ENCODE measurements around the gene LRRC8B.
A peak's percentile ranks its signal among the peaks of the same experiment; 100 is the strongest.
"Not testable (repeated sequence)": the region's sequence is repeated elsewhere in the genome, so short reads cannot be mapped to it uniquely, and the experiment has no call there.

Gene LRRC8B

GRCh38 chr1:89524369-89525168, at the start of gene LRRC8B:
Gene LRRC8B (plus strand): TSS chr1:89524829. CDS start chr1:89582651, 57,822 bp downstream.
- DNase-seq, result peak; percentile 67

GRCh38 chr1:89475269-89475668, 49.4 kb upstream of the LRRC8B start:
- no peak for DNase-seq

- DNase-seq, result no peak
These were observed 48.6 kb upstream of the LRRC8B start for GRCh38 chr1:89476072-89476471.

- DNase-seq, result peak; percentile 86
These were observed 41.4 kb upstream of the LRRC8B start for GRCh38 chr1:89483010-89483756.

GRCh38 chr1:89483757-89484077, 40.9 kb upstream of the LRRC8B start:
- no peak for DNase-seq

GRCh38 chr1:89484092-89485038, 40.3 kb upstream of the LRRC8B start:
- peak; percentile 17 for DNase-seq

- DNase-seq, result no peak
These were observed 36.7 kb upstream of the LRRC8B start for GRCh38 chr1:89487972-89488371.

- no peak for DNase-seq
These were observed 35.4 kb upstream of the LRRC8B start for GRCh38 chr1:89489047-89489729.

GRCh38 chr1:89490389-89490788, 34.2 kb upstream of the LRRC8B start:
- no peak for DNase-seq

- no peak for DNase-seq
These were observed 25.3 kb upstream of the LRRC8B start for GRCh38 chr1:89499320-89499719.

GRCh38 chr1:89502042-89502441, 22.6 kb upstream of the LRRC8B start:
- DNase-seq, result no peak

GRCh38 chr1:89502895-89503294, 21.7 kb upstream of the LRRC8B start:
- DNase-seq, result no peak

GRCh38 chr1:89503690-89504089, 20.9 kb upstream of the LRRC8B start:
- no peak for DNase-seq

GRCh38 chr1:89510061-89510460, 14.6 kb upstream of the LRRC8B start:
- DNase-seq, result not testable (repeated sequence)

- no peak for DNase-seq
These were observed 11.5 kb upstream of the LRRC8B start for GRCh38 chr1:89512996-89513720.

- DNase-seq, result no peak
These were observed 8.6 kb upstream of the LRRC8B start for GRCh38 chr1:89516055-89516454.

- DNase-seq, result no peak
These were observed 6.4 kb upstream of the LRRC8B start for GRCh38 chr1:89518221-89518631.

GRCh38 chr1:89519779-89520358, 4.8 kb upstream of the LRRC8B start:
- DNase-seq, result peak; percentile 27

GRCh38 chr1:89521977-89522376, 2.7 kb upstream of the LRRC8B start:
- not testable (repeated sequence) for DNase-seq

GRCh38 chr1:89523572-89524368, 859 bp upstream of the LRRC8B start:
- peak; percentile 62 for DNase-seq
